ENCODE results near the gene KMT2C. TPM values are rescaled to one million over a fixed set of nuclear protein-coding genes. Genes with fewer than 3 reads are reported as not detected.
"Not testable (repeated sequence)": the region's sequence is repeated elsewhere in the genome, so short reads cannot be mapped to it uniquely, and the experiment has no call there.

The KMT2C gene
- total and polyA plus RNA-seq, 2 of the 8 experiments (the other 6 are each of a cell fraction or from before 2014, with no cell fraction given): 9.1 to 40.8 TPM

- H4K8ac ChIP-seq (ENCODE audit: extremely low read depth, insufficient read depth, low read length); FAIRE-seq: not testable (repeated sequence)
Measured at GRCh38 chr7:152208766-152209165, 227.0 kb downstream of the KMT2C start.

GRCh38 chr7:152204417-152204816, 231.4 kb downstream of the KMT2C start:
- H3K4me2 ChIP-seq (ENCODE audit: insufficient read depth in 1 of 2, low read depth in 2 of 2, low read length in 2 of 2); H3K79me1 ChIP-seq (ENCODE audit: low read depth, low read length); H3K4me3 ChIP-seq (ENCODE audit: extremely low read depth in 1 of 4, insufficient read depth in 2 of 4, low read depth in 3 of 4, low read length in 4 of 4); H3K4me1 ChIP-seq (replicated peaks in 1 of 4; ENCODE audit: control insufficient read depth in 3 of 4, insufficient read depth in 4 of 4, low read length in 3 of 4); H3K4ac ChIP-seq (replicated peaks; ENCODE audit: insufficient read length, low read depth, low read length); H3K9ac ChIP-seq (replicated peaks in 1 of 4; ENCODE audit: extremely low read depth in 1 of 4, low read depth in 3 of 4, low read length in 3 of 4); H2BK20ac ChIP-seq (ENCODE audit: low read length); POLR2A ChIA-PET (ENCODE audit: partially characterized antibody); H2AK5ac ChIP-seq (ENCODE audit: low read depth, low read length); H2BK120ac ChIP-seq (replicated peaks; ENCODE audit: low read depth, low read length); H3K27ac ChIP-seq (ENCODE audit: low read depth, low read length); H4K5ac ChIP-seq (ENCODE audit: insufficient read length, low read depth, low read length); H2BK15ac ChIP-seq (ENCODE audit: low read length); H3K14ac ChIP-seq (ENCODE audit: insufficient read length); H3K56ac ChIP-seq (replicated peaks; ENCODE audit: insufficient read length, low read depth, low read length); DNase-seq (ENCODE audit: low read depth in 1 of 2, low spot score in 2 of 2); CTCF ChIA-PET (ENCODE audit: partially characterized antibody); H2BK12ac ChIP-seq (ENCODE audit: low read depth, low read length); H3K23ac ChIP-seq (ENCODE audit: insufficient read length); FAIRE-seq; H3K36me3 ChIP-seq (ENCODE audit: control insufficient read depth in 2 of 4, insufficient read depth in 4 of 4, low read length in 3 of 4); H2AFZ ChIP-seq (ENCODE audit: low read length); H4K8ac ChIP-seq (ENCODE audit: extremely low read depth, insufficient read depth, low read length); H3K9me3 ChIP-seq (ENCODE audit: insufficient read depth in 2 of 2, low read depth in 1 of 2, low read length in 1 of 2); H4K20me1 ChIP-seq (replicated peaks in 1 of 2; ENCODE audit: control insufficient read depth in 1 of 2, insufficient read depth in 2 of 2, low read length in 2 of 2); H3K18ac ChIP-seq (ENCODE audit: extremely low read depth, low read length); H3K23me2 ChIP-seq (ENCODE audit: low read depth, low read length); H2BK5ac ChIP-seq (ENCODE audit: low read depth, low read length); H3K27me3 ChIP-seq (replicated peaks in 1 of 4; ENCODE audit: control insufficient read depth in 3 of 4, extremely low read depth in 1 of 4, insufficient read depth in 3 of 4, low read length in 3 of 4); H3K79me2 ChIP-seq (ENCODE audit: control insufficient read depth in 1 of 2, insufficient read depth in 2 of 2, low read length in 2 of 2); H4K91ac ChIP-seq (replicated peaks; ENCODE audit: insufficient read length, low read length): not testable (repeated sequence)

More at GRCh38 chr7:152208766-152209165, 227.0 kb downstream of the KMT2C start:
- WGBS, 2 experiments (ENCODE audit: extremely low coverage in 1 of 2, insufficient coverage in 1 of 2, insufficient read length in 1 of 2, insufficient replicate concordance in 2 of 2, low coverage in 1 of 2, low lambda C conversion rate in 2 of 2, missing lambda C conversion rate in 1 of 2): 93% methylated on average over 7 of the region's 7 CpGs; no CpG with 5 or more reads in 1 of the 2 experiments
- H3K27me3 ChIP-seq (replicated peaks in 1 of 4; ENCODE audit: control insufficient read depth in 3 of 4, extremely low read depth in 1 of 4, insufficient read depth in 3 of 4, low read length in 3 of 4); H2BK15ac ChIP-seq (ENCODE audit: low read length); H3K36me3 ChIP-seq (ENCODE audit: control insufficient read depth in 2 of 4, insufficient read depth in 4 of 4, low read length in 3 of 4); H2BK12ac ChIP-seq (ENCODE audit: low read depth, low read length); H3K4me1 ChIP-seq (replicated peaks in 1 of 4; ENCODE audit: control insufficient read depth in 3 of 4, insufficient read depth in 4 of 4, low read length in 3 of 4); H3K27ac ChIP-seq (ENCODE audit: low read depth, low read length); H3K56ac ChIP-seq (replicated peaks; ENCODE audit: insufficient read length, low read depth, low read length); H3K4me2 ChIP-seq (ENCODE audit: insufficient read depth in 1 of 2, low read depth in 2 of 2, low read length in 2 of 2); H3K79me1 ChIP-seq (ENCODE audit: low read depth, low read length); H3K9me3 ChIP-seq (ENCODE audit: insufficient read depth in 2 of 2, low read depth in 1 of 2, low read length in 1 of 2); POLR2A ChIA-PET (ENCODE audit: partially characterized antibody); H3K18ac ChIP-seq (ENCODE audit: extremely low read depth, low read length); H3K9ac ChIP-seq (replicated peaks in 1 of 4; ENCODE audit: extremely low read depth in 1 of 4, low read depth in 3 of 4, low read length in 3 of 4); H2BK120ac ChIP-seq (replicated peaks; ENCODE audit: low read depth, low read length); DNase-seq (ENCODE audit: low read depth in 1 of 2, low spot score in 2 of 2); H3K4me3 ChIP-seq (ENCODE audit: extremely low read depth in 1 of 4, insufficient read depth in 2 of 4, low read depth in 3 of 4, low read length in 4 of 4); H2BK20ac ChIP-seq (ENCODE audit: low read length); H2BK5ac ChIP-seq (ENCODE audit: low read depth, low read length); H3K23me2 ChIP-seq (ENCODE audit: low read depth, low read length); H3K4ac ChIP-seq (replicated peaks; ENCODE audit: insufficient read length, low read depth, low read length); H3K79me2 ChIP-seq (ENCODE audit: control insufficient read depth in 1 of 2, insufficient read depth in 2 of 2, low read length in 2 of 2); H2AK5ac ChIP-seq (ENCODE audit: low read depth, low read length); H4K91ac ChIP-seq (replicated peaks; ENCODE audit: insufficient read length, low read length); H4K20me1 ChIP-seq (replicated peaks in 1 of 2; ENCODE audit: control insufficient read depth in 1 of 2, insufficient read depth in 2 of 2, low read length in 2 of 2); H2AFZ ChIP-seq (ENCODE audit: low read length); H3K23ac ChIP-seq (ENCODE audit: insufficient read length); CTCF ChIA-PET (ENCODE audit: partially characterized antibody); H3K14ac ChIP-seq (ENCODE audit: insufficient read length); H4K5ac ChIP-seq (ENCODE audit: insufficient read length, low read depth, low read length): not testable (repeated sequence)

All from H1 (cell line).